GM12865 (cell line): Measurements from ENCODE around the gene FXYD6.
"Not testable (repeated sequence)": the region's sequence is repeated elsewhere in the genome, so short reads cannot be mapped to it uniquely, and the experiment has no call there.

Experiments
- DNase-seq: peaks from one replicate; pipeline ENCODE4 v3.0.0; 2010; ENCODE audit warnings: low read depth
- H3K4me3 ChIP-seq: 2 replicates; pipeline ENCODE4 v1.5.1; 2011; ENCODE audit warnings: mild to moderate bottlenecking, low read depth, low read length, control low read depth
- CTCF ChIP-seq: IDR thresholded peaks from 2 replicates; pipeline ENCODE4 v1.5.1; 2011; ENCODE audit warnings: low read length, control low read depth, low read depth, inconsistent platforms; ENCODE audit not compliant: insufficient read depth; ENCODE audit errors: missing control alignments

The FXYD6 gene

GRCh38 chr11:117876341-117877119, at the start of gene FXYD6:
Gene FXYD6 (minus strand): TSS chr11:117876658. CDS start chr11:117842776, 33,882 bp downstream.
- DNase-seq, result no peak
- H3K4me3 ChIP-seq, result no peak within 1 kb of the TSS
- no peak for TF ChIP-seq CTCF

- H3K4me3 ChIP-seq, DNase-seq: not testable (repeated sequence)
Measured at GRCh38 chr11:117926166-117926565, 49.7 kb upstream of the FXYD6 start.

- TF ChIP-seq CTCF, result no peak
- DNase-seq, result no peak
- H3K4me3 ChIP-seq, result no peak overlapping the region
Measured at GRCh38 chr11:117925198-117925925, 48.9 kb upstream of the FXYD6 start.

- DNase-seq, result no peak
- no peak overlapping the region for H3K4me3 ChIP-seq
- no peak for TF ChIP-seq CTCF
Measured at GRCh38 chr11:117924631-117925170, 48.2 kb upstream of the FXYD6 start.

- no peak for TF ChIP-seq CTCF
- no peak for DNase-seq
- no peak overlapping the region for H3K4me3 ChIP-seq
Measured at GRCh38 chr11:117923773-117924172, 47.3 kb upstream of the FXYD6 start.

- DNase-seq, result no peak
- H3K4me3 ChIP-seq, result no peak overlapping the region
- no peak for TF ChIP-seq CTCF
Measured at GRCh38 chr11:117923275-117923674, 46.8 kb upstream of the FXYD6 start.

- TF ChIP-seq CTCF, result no peak
- no peak for DNase-seq
- H3K4me3 ChIP-seq, result no peak overlapping the region
Measured at GRCh38 chr11:117921893-117922292, 45.4 kb upstream of the FXYD6 start.
